Pancreas (tissue), 10 donors: Measurements from ENCODE around the gene PIP5K1B. TPM values are rescaled to one million over a fixed set of nuclear protein-coding genes. Genes with fewer than 3 reads are reported as not detected.
A peak's percentile ranks its signal among the peaks of the same experiment; 100 is the strongest.

Source experiments
- ATAC-seq, 4 donors: fragments of 200-7000 bp; cut with Tn5 transposase; one replicate each; pipeline versions ENCODE4 v1.8.0 to v1.9.1; 2020; ENCODE audit warnings: mild to moderate bottlenecking in 4 of 4, moderate library complexity in 4 of 4
- DNase-seq, 6 donors: peaks; one replicate each; pipeline ENCODE4 v3.0.0-alpha.2; 2020
- FAIRE-seq: peaks from 2 replicates; lab custom pipeline; 2012; peaks lifted over from hg19 to GRCh38; lab: Jason Lieb, UNC
- H3K27ac ChIP-seq, 4 donors: fragments of 200-600 bp; sonication (generic); 1 replicate in 3 of 4; 2 replicates in 1 of 4; pipeline versions ENCODE4 v1.5.0 to v1.8.0; 2020
- H3K27me3 ChIP-seq, 4 donors: fragments of 200-600 bp; one replicate each; pipeline ENCODE4 v1.8.0; 2021
- H3K36me3 ChIP-seq, 3 donors: fragments of 200-600 bp; sonication (generic) in 1 of 3; one replicate each; pipeline versions ENCODE4 v1.5.0 to v1.8.0; 2020 to 2021
- H3K4me1 ChIP-seq, 3 donors: fragments of 200-600 bp; one replicate each; pipeline ENCODE4 v1.8.0; 2021
- H3K4me3 ChIP-seq, 4 donors: fragments of 200-600 bp; sonication (generic) in 2 of 4; one replicate each; pipeline versions ENCODE4 v1.5.0 to v1.8.0; 2020 to 2021
- H3K9me3 ChIP-seq, 4 donors: fragments of 200-600 bp; one replicate each; pipeline ENCODE4 v1.8.0; 2021
- WGBS, 2 donors: extraction: QIAGEN DNeasy Blood & Tissue Kit; methylation state at CpG; one replicate each; pipeline ENCODE4 v1.1.7; 2013; 5-methylcytosine and 5-hydroxymethylcytosine counted together
- intact Hi-C, 3 donors: fragments of 100-400 bp; cut with DNase I; formaldehyde crosslinking; loops; one replicate each; pipeline versions ENCODE4 v1.11.1 to v1.14.2; 2022
- polyA plus RNA-seq, 2 donors: library from polyadenylated mRNA; stranded (reverse); fragments of 200-250 nt; gene quantifications; one replicate each; pipeline ENCODE4 v1.2.3, GENCODE V29; 2013
- total RNA-seq, 6 donors: library from RNA; stranded (reverse); fragmentation: NEBNext Ultra II Directional in 4 of 6; extraction: Animal tissue kit (Norgen Biotek cat#: 25700) in 4 of 6; gene quantifications; one replicate each; pipeline versions ENCODE4 v1.2.1 to v1.2.4, GENCODE V29; 2021 to 2023
- TF ChIP-seq, protein P1 (sequence below), 4 donors: fragments of 200-600 bp; sonication (generic) in 3 of 4; IDR thresholded peaks; one replicate each; pipeline versions ENCODE4 v1.5.0 to v1.8.0; 2021; ENCODE audit warnings: antibody characterized with exemption in 4 of 4
- donor health status: healthy with polysubstance abuse.
- donor health status: DM: no; HTN: no; CAD: no; lungs with moderate emphysema.
- donor health status: DM: no; HTN: no; CAD: no.
- donor health status: control.
- donor health status: control.
- donor health status: Bipolar disorder and iron deficiency.
- donor health status: DM: yes; HTN: yes; CAD: no.
- donor health status: DM: no; HTN: no; CAD: no.
- donor health status: DM: no; HTN: no; CAD: no.
- donor health status: DM: yes; HTN: yes; CAD: no.

Gene PIP5K1B
- total and polyA plus RNA-seq, 8 donors, result 1.3 to 6.9 (median 6.2) TPM

GRCh38 chr9:68800836-68801235 is 95.8 kb downstream of the PIP5K1B start:
- H3K27me3 ChIP-seq, result no peaks in the 10 kb centered on the region
- no peak for FAIRE-seq
- H3K27ac ChIP-seq, result no peak overlapping the region
- TF ChIP-seq, protein P1, sequence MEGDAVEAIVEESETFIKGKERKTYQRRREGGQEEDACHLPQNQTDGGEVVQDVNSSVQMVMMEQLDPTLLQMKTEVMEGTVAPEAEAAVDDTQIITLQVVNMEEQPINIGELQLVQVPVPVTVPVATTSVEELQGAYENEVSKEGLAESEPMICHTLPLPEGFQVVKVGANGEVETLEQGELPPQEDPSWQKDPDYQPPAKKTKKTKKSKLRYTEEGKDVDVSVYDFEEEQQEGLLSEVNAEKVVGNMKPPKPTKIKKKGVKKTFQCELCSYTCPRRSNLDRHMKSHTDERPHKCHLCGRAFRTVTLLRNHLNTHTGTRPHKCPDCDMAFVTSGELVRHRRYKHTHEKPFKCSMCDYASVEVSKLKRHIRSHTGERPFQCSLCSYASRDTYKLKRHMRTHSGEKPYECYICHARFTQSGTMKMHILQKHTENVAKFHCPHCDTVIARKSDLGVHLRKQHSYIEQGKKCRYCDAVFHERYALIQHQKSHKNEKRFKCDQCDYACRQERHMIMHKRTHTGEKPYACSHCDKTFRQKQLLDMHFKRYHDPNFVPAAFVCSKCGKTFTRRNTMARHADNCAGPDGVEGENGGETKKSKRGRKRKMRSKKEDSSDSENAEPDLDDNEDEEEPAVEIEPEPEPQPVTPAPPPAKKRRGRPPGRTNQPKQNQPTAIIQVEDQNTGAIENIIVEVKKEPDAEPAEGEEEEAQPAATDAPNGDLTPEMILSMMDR (IDR thresholded peaks at IDR 0.05), result no peak
- no peaks in the 10 kb centered on the region for H3K36me3 ChIP-seq
- no peak overlapping the region for H3K4me3 ChIP-seq
- intact Hi-C loops, result no loop called here
- WGBS, 2 donors, result 88 to 90% methylated on average over 2 of the region's 2 CpGs
- no peak for DNase-seq
- no peaks in the 10 kb centered on the region for H3K9me3 ChIP-seq
- ATAC-seq, result no peak
- H3K4me1 ChIP-seq, result peaks cover 0 to 4% (median 0%) of the 10 kb centered on the region in 3 donors

DNA sequence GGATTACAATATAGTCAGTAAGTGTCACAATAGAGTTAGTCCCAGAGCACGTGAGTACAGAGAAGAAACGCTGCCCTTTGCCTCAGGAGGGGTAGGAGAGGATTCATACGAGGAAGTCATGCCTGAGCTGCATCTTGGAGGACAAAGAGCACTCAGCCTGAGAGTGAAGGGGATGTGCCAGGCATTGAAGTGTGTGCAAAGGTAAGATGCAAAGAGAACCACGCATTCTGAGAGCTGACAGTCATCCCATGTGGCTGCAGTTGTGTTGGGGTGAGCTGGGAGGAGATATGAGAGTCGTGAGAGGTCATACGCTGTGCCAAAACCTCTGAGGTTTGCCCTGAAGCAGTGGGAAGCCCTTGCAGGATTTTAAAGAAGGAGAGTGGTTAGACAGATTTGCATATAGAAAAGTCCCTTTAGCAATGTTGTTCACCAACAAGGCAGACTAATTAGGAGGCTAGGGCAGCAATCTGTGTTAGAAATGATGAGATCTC is 97.5 kb downstream of the PIP5K1B start:
- Histone ChIP-seq H3K9me3 (no peaks in the 10 kb centered on the region), H3K4me3 (no peak overlapping the region), H3K36me3 (no peaks in the 10 kb centered on the region), H3K27me3 (no peaks in the 10 kb centered on the region), H3K27ac (no peak overlapping the region), H3K4me1 (peaks cover 0 to 4% (median 0%) of the 10 kb centered on the region in 3 donors)
- TF ChIP-seq, protein P1 (IDR thresholded peaks at IDR 0.05), result no peak
- ATAC-seq, result no peak
- WGBS, 2 donors, result 79 to 86% methylated on average over 6 of the region's 6 CpGs
- intact Hi-C loops, result no loop called here
- no peak for DNase-seq
- FAIRE-seq, result no peak

DNA sequence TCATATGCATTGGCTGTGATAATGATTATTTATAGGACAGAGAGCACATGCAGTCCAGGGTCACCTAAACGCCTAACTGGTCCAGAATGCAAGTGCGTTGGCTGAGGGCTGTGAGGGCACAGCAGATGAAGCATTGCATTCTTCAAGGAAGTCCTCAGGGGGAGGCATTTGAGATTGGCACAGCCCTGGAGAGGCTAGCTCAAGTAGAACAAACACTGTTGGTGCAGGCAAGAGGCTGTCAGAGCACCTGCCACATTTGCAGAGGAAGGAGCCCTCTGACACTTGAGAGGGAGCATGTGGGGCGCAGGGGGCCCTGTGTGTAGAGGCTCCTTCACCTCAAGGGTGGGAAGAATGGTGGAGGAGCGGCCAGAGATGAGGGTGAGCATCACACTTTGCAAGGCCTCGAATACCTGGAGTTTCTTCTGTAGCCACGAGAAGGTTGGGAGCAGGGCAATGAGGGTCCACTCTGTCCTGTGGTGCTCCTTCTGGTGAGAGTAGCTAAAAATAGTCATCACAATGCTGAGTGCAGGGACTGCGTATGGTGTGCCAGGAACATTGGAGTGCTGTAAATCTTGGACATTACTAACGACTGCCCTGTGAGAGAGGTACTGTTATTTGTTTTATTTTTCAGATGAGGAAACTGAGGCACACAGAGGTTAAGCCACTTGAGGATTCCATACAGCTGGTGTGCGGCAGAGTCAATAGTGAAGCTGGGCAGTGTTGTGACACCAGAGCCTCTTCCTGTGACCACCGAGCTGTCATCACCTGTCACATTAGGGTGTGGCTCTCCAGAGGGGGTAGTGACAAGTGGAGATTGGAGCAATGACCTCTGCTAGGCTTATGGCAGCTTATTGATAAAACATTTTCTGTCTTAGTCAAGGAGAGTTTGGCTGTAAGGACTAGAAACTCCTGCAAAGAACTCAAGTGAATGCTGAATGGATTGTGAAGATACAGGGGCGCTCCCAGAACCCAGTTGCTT is 100.2 kb downstream of the PIP5K1B start:
- Histone ChIP-seq H3K4me1 (peaks cover 0 to 4% (median 0%) of the 10 kb centered on the region in 3 donors), H3K4me3 (no peak overlapping the region), H3K36me3 (no peaks in the 10 kb centered on the region), H3K9me3 (no peaks in the 10 kb centered on the region), H3K27me3 (no peaks in the 10 kb centered on the region), H3K27ac (no peak overlapping the region)
- FAIRE-seq (no peak), DNase-seq (no peak), ATAC-seq (peak in 2 of 4 donors; percentile 21 to 42)
- 78 to 80% methylated on average over 11 of the region's 11 CpGs for WGBS, 2 donors
- TF ChIP-seq, protein P1 (IDR thresholded peaks at IDR 0.05), result no peak
- intact Hi-C loops, result no loop called here

DNA sequence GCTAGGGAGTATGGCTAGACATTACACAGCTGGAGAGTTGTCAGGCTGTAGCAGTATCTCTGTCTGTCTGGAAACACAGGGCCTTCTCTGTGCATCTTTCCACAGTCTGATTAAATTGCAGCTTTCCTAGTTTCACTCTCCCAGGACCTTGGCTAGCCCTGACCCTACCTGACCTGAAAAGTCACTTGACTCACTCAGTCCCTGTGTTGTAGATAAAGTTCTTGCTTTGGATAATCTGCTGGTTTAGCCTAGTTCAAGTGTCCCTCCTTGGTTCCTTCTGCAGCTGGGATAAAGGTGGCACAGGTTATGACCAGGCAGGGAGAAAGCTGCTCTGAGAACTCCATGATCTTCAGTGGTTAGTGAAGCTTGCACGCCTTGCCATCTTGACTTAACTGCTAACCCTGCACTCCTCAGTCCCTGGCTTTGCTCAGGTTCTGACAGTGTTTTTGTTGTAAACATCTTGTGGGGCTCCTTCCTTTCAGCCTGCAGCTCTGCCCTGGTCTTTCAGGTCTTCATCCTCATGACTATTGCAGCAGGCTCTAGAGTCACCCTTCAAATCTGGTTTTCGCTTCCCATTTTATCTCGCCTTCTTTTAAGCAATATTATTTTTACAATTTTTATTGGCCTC is 101.0 kb downstream of the PIP5K1B start:
- Histone ChIP-seq H3K4me1 (peaks cover 0 to 4% (median 0%) of the 10 kb centered on the region in 3 donors), H3K36me3 (no peaks in the 10 kb centered on the region), H3K27ac (no peak overlapping the region), H3K27me3 (no peaks in the 10 kb centered on the region), H3K4me3 (no peak overlapping the region), H3K9me3 (no peaks in the 10 kb centered on the region)
- peak in 3 of 4 donors; percentile 46 to 78 (median 65) for ATAC-seq
- FAIRE-seq, result no peak
- TF ChIP-seq, protein P1 (IDR thresholded peaks at IDR 0.05), result no peak
- no peak for DNase-seq
- intact Hi-C loops, result no loop called here
- WGBS, 2 donors, result 89 to 98% methylated on average over 3 of the region's 3 CpGs
